ENCODE measurements around the gene PRTN3. TPM values are rescaled to one million over a fixed set of nuclear protein-coding genes. Genes with fewer than 3 reads are reported as not detected.
A peak's percentile ranks its signal among the peaks of the same experiment; 100 is the strongest.
"Not testable (repeated sequence)": the region's sequence is repeated elsewhere in the genome, so short reads cannot be mapped to it uniquely, and the experiment has no call there.

The PRTN3 gene
- polyA plus RNA-seq, 12 donors = 0.66 to 12.0 (median 1.3) TPM; not detected in 2

DNA sequence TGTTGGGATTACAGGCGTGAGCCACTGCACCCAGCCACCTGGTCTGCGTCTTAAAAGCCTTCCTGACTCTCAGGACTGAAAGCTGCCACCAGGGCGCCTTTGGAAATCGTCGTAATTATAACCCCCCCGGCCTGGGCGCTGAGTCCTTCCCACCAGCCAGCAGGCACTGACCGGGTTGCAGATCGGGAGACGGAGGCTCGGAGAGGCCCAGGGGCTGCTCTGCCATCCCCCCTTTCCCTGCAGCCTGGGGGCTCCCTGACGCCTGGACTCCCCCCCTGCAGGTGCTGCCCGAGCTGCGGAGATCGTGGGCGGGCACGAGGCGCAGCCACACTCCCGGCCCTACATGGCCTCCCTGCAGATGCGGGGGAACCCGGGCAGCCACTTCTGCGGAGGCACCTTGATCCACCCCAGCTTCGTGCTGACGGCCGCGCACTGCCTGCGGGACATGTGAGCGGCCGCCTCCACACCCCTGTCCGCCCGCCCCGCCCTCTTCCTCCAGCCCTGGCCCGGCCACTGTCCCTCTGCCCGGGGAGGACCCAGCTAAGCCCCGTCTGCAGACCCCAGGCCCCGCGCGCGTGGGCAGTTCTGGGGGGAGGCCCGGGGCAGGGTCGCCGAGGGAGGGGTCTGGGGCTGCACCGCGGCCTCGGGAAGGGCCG, 2.5 kb downstream of the PRTN3 start:
- DNase-seq = no peak

DNA sequence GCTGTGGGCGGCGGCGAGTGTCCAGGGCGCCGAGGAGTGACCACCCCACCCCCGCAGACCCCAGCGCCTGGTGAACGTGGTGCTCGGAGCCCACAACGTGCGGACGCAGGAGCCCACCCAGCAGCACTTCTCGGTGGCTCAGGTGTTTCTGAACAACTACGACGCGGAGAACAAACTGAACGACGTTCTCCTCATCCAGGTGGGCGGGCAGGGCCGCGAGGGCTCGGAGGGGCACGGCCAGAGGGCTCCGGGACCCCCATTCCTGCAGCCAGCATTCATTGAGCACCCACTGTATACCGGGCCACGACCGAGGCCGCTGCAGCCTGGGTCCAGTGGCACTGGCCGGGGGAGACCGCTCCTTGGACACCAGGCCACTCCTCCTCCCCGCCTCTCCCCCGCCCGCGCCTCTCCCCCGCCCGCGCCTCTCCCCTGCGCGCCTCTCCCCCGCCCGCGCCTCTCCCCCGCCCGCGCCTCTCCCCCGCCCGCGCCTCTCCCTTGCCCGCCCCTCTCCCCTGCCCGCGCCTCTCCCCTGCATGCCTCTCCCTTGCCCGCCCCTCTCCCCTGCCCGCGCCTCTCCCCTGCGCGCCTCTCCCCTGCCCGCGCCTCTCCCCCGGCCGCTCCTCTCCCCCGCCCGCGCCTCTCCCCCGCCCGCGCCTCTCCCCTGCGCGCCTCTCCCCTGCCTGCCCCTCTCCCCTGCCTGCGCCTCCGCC, 3.2 kb downstream of the PRTN3 start:
- no peak for DNase-seq

DNA sequence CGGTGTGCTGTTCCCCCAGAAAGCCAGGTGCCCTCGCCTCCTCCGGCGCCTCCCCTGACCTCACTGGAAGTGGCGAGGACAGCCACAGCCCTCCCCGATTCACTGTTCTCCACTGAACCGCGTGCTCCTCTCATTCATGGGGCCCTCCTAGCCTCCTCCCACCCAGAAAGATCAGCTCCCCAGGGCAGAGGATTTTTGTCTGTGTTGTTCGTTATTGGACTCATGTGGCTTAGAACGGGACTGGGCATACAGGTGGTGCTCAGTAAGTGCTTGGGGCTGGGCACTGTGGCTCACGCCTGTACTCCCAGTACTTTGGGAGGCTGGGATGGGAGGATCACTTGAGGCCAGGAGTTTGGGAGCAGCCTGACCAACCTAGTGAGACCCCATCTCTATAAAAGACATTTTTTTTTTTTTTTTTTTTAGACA, 3.8 kb downstream of the PRTN3 start:
- DNase-seq = no peak

DNA sequence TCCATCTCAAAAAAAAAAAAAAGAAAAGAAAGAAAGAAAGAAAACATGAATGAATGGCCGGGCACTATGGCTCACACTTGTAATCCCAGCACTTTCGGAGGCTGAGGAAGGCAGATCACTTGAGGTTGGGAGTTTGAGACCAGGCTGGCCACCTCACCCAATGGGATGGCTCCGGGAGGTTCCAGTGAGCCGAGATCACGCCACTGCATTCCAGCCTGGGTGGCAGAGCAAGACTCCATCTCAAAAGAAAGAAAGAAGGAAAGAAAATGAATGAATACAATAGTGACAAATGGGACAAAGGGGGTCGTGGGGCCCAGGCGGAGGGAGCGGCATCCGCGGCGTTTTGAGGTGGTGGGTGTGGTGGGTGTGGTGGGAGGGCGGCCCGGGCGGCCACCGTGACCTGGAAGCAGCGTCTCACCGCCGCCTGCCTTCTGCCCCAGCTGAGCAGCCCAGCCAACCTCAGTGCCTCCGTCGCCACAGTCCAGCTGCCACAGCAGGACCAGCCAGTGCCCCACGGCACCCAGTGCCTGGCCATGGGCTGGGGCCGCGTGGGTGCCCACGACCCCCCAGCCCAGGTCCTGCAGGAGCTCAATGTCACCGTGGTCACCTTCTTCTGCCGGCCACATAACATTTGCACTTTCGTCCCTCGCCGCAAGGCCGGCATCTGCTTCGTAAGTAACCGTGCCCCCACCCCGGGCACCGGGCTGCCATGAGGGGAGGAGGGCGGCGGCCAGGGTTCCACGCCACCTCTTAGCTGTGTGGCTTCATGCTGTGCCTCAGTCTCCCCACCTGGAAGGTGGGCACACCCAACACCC, 5.1 kb downstream of the PRTN3 start:
- no peak for DNase-seq

DNA sequence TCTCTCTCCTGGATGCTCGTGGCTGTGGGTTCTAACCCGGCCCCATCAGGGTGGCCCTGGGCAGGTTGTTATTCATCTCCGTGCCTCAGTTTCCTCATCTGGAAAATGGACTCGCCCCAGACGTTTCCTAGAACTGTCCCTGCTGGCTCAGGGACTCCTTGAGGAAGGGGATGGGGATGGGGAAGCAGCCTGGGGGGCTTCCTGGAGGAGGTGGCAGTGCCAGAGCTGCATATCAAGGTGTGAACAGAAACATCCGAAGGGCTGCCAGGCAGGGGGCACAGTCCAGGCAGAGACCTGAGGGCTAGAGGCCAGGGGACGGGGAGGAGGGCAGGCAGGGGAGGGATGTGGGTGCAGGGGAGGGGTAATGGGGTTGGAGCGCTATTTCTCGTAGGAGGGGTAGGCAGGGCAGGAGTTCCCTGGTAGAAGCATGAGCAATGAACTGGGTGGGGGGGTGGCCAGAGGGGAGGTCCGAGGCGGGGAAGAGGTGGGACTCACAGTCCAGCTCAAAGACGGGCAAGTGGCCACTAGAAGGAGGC, 7.7 kb downstream of the PRTN3 start:
- DNase-seq = no peak

DNA sequence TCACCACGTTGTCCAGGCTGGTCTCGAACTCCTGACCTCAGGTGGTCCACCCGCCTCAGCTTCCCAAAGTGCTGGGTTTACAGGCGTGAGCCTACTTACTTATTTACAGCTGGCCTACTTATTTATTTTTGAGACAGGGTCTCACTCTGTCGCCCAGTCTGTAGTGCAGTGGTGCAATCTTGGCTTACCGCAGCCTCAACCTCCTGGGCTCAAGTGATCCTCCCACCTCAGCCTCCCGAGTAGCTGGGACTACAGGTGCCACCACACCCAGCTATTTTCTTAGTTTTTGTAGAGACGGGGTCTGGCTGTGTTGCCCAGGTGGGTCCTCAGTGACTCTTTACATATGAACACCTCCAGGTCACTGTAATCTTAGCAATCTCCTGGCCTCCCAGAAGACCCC, 8.4 kb downstream of the PRTN3 start:
- not testable (repeated sequence) for DNase-seq

DNA sequence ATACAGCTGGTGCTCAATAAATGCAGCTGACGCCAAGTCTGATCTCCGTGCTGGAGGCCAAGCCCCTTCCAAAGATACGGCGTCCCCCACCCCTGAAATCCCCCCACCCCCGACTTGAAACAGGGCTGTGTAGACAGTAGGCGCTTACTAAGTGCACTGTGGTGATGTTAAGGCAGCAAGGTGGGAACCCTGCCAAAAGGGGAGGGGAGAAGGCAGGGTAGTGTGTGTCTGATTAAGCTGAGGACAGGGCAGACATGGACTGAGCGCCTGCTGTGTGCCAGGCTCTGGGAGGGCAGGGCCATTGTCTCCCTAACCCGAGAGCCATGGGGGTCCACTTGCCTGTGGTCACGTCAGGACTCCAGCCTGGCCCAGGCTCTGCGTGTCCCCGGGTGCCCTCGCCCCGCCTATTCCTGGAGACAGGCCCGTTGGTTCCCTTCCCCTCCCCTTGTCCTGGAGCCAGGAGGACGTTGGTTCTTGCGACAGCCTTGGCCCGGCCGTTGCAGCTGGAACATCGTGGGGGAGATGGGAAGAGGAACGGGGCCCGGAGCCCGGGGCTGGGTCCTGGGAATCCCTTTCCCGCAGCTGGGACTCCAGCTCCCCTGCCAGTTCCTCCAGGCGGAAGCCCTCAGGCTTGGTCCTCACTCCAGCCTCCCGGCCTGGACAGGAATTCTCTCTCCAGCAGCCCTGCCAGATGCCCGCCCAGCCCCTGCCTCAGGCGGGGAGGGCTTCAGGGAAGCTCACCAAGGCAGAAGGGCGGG, 9.6 kb downstream of the PRTN3 start:
- peak; percentile 85 for DNase-seq

DNA sequence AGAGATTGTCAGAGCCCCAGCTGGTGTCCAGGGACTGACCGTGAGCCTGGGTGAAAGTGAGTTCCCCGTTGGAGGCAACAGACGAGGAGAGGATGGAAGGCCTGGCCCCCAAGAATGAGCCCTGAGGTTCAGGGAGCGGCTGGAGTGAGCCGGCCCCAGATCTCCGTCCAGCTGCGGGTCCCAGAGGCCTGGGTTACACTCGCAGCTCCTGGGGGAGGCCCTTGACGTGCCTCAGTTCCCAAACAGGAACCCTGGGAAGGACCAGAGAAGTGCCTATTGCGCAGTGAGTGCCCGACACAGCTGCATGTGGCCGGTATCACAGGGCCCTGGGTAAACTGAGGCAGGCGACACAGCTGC, 10.2 kb downstream of the PRTN3 start:
- DNase-seq = no peak

DNA sequence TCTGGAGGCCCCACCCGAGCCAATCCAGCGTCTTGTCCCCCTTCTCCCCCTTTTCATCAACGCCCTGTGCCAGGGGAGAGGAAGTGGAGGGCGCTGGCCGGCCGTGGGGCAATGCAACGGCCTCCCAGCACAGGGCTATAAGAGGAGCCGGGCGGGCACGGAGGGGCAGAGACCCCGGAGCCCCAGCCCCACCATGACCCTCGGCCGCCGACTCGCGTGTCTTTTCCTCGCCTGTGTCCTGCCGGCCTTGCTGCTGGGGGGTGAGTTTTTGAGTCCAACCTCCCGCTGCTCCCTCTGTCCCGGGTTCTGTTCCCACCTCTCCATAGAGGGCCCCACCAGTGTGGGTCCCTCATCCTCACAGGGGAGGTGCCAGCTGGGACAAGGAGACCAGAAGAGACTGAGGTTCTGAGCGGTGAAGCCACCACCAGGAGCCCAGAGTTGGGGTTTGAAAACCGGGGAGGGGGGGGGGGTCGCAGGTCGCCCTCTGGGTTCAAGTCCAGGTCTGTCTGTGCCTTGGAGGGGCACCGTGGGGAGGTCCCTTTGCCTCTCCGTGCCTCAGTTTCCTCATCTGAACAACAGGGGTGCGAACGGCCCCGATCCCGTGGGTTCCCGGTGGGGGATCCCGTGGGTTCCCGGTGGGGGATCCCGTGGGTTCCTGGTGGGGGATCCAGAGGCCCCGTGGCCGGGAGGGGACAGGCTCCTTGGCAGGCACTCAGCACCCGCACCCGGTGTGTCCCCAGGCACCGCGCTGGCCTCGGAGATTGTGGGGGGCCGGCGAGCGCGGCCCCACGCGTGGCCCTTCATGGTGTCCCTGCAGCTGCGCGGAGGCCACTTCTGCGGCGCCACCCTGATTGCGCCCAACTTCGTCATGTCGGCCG, 11.6 kb downstream of the PRTN3 start, which contains the start of gene ELANE:
Gene ELANE, plus strand, starts transcription at position 168 of the 878 bp plus-strand sequence. Its CDS starts 26 bp downstream, at position 194.
- no peak for DNase-seq

DNA sequence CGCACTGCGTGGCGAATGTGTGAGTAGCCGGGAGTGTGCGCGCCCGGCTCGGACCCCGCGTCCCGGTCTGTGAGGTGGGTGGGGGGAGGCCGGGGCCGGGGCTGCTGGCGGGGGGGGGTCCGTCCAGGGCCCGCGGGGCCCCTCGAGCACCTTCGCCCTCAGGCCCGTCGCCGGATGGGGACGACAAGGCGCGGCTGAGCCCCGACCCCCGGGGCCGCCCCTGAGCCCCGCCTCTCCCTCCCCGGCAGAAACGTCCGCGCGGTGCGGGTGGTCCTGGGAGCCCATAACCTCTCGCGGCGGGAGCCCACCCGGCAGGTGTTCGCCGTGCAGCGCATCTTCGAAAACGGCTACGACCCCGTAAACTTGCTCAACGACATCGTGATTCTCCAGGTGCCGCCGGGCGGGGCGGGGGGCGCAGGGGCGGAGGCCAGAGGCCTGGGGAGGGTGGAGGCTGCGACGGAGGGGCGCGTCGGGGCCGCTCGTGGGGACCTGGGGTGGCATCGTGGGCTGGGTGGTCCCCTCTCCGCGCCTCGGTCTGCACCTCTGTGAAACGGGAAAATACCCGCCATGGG, 12.3 kb downstream of the PRTN3 start:
- DNase-seq = no peak

DNA sequence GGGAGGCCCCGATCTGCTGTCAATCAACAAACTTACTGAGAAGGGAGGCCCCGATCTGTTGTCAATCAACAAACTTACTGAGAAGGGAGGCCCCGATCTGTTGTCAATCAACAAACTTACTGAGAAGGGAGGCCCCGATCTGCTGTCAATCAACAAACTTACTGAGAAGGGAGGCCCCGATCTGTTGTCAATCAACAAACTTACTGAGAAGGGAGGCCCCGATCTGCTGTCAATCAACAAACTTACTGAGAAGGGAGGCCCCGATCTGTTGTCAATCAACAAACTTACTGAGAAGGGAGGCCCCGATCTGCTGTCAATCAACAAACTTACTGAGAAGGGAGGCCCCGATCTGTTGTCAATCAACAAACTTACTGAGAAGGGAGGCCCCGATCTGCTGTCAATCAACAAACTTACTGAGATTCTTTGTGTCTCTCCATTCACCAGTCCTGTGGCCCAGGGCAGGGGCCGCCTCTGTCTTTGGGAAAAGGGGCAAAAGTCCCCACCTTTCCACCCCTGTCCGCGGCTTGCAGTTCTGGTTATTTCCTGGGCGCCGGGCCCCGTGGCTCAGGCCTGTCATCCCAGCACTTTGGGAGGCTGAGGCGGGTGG, 12.9 kb downstream of the PRTN3 start:
- not testable (repeated sequence) for DNase-seq

DNA sequence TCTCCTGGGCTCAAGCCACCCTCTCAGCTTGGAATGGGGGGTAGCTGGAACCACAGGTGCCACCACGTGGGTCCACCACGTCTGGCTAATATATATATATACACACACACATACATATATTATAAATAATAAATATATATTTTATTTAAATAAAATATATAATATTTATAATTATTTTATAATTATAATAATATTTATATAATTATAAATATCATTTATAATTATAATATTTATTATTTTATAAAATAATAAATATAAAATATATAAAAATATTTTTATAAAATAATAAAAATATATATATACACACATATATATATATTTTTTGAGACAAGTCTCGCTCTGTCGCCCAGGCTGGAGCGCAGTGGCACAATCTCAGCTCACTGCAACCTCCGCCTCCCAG, 13.8 kb downstream of the PRTN3 start:
- DNase-seq = no peak

DNA sequence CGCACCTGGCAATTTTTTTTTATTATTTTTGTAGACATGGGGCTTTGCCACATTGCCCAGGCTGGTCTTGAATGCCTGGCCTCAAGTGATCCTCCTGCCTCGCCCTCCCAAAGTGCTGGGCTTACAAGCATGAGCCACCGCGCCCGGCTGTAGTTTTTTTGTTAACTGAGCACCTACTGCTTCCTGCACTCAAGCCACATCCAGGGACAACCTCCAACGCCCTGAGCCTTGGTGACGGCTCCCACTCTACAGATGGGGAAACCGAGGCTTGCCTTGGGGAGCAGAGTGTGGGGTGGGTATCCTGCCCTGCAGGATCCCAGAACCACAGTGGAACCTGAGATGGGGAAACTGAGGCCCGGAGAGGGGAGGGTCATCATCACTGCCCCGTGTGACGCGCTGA, 14.3 kb downstream of the PRTN3 start:
- DNase-seq = no peak

DNA sequence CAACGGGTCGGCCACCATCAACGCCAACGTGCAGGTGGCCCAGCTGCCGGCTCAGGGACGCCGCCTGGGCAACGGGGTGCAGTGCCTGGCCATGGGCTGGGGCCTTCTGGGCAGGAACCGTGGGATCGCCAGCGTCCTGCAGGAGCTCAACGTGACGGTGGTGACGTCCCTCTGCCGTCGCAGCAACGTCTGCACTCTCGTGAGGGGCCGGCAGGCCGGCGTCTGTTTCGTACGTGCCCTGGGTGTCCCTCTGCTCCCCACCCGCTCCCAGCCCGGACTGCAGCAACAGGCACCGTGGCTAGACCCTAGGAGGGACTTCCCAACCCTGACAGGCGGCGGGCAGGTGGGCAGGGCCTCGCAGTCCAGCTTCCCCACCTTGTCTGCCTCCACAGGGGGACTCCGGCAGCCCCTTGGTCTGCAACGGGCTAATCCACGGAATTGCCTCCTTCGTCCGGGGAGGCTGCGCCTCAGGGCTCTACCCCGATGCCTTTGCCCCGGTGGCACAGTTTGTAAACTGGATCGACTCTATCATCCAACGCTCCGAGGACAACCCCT, 14.8 kb downstream of the PRTN3 start:
- no peak for DNase-seq

DNA sequence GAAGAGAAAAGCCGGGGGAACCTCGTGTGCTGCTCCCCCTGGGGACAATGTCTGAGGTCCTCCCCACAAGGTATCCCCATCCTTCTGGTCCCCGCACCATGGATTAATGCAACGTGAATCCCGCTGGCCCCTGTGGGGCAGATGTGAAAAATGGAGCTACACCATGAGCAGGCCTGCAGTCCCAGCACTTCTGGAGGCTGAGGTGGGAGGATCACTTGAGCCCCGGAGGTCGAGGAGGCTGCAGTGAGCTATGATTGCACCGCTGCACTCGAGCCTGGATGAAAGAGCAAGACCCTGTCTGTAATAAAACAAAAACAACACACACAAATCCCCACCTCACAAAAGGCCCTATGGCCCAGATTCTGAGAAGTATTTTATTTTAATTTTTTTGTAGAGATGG, 17.5 kb downstream of the PRTN3 start:
- no peak for DNase-seq

DNA sequence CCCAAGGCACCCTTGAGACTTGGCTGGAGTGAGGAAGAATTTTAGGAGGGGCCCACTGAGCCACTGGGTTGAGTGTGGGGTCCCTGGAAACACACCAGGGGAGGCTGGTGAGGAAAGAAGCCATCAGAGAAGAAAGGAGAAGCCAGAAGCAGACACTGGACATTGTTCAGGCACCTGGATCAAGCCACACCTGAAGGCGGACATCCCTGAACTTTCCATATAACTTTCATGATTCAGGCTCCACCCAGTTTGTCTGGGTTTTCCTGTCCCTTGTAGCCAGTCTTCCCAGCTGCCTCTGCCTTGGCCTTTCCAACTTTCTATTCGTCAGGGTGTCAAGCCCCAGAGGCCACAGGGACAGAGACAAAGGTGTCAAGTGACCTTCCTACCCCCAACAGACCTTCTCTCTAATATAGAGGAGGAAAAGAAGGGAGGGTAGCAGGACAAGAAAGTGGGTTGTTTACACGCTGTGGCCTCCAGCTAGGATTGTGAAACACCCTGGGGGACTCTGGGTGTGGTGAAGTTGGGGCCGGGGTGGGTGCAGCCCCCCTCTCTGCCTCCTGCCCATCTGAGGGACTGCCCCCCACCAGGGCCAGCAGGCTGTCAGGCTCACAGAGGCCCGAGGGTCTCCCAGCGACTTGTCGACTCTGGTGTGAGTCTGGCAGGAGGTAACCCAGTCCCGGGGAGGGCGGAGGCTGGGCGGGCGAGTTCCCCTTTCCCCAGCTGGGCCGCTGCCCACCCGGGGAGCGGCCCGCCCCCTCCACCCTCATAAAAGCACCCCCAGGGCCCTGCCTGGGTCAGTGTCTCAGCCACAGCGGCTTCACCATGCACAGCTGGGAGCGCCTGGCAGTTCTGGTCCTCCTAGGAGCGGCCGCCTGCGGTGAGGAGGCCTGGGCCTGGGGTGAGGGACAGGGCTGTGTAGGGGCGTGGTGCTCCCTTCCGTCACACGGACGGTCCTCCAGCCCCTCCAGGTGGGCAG, 18.4 kb downstream of the PRTN3 start, which contains the start of gene CFD:
Gene CFD, plus strand, starts transcription at position 797 of the 976 bp plus-strand sequence. Its CDS starts 26 bp downstream, at position 823.
- DNase-seq = no peak

DNA sequence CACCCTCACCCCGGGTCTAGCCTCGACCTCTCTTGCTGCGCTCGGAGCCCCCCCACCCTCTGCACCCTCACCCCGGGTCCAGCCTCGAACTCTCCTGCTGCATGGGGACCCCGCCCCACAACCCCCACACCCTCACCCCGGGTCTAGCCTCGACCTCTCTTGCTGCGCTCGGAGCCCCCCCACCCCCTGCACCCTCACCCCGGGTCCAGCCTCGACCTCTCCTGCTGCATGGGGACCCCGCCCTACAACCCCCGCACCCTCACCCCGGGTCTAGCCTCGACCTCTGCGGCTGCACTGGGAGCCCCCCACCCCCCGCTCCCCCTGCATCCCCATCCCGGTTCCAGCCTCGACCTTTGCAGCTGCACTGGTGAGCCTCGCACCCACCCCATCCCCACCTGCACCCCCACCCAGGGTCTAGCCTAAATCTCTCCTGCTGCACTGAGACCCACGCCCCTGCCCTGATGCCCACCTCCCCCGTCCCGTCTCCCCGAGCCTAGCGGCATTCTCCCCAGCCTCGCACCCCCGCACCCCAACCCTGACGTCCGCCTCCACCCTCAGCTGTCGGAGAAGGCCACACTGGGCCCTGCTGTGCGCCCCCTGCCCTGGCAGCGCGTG, 20.4 kb downstream of the PRTN3 start:
- no peak for DNase-seq

All from muscle of arm (tissue), 12 donors.